HCT116 (cell line): Measurements from ENCODE around the gene GDPD5. TPM values are rescaled to one million over a fixed set of nuclear protein-coding genes. Genes with fewer than 3 reads are reported as not detected.

Experiments
- ATAC-seq: fragments of 200-7000 bp; cut with Tn5 transposase; 2 replicates; pipeline ENCODE4 v1.9.1; 2020; ENCODE audit warnings: mild to moderate bottlenecking, moderate library complexity
- BruUV-seq: library from RNA; stranded (reverse); fragments of 400-500 nt; replicated peaks from 2 replicates; lab custom pipeline; 2021; lab: Mats Ljungman, UMichigan
- CTCF ChIA-PET: fragments of 300-600 bp; sonication (Branson Sonifier 250); formaldehyde crosslinking; loops from one replicate; lab custom pipeline; 2021; ENCODE audit warnings: antibody characterized with exemption; lab: Charles Lee
- POLR2A ChIA-PET: fragments of 300-600, 350-600 bp; sonication (Branson Sonifier 250); formaldehyde crosslinking; loops from one replicate; lab custom pipeline; 2021; ENCODE audit warnings: antibody characterized with exemption; lab: Charles Lee
- RAD21 ChIA-PET, 2 experiments: fragments of 300-600 bp; sonication (Branson Sonifier 250); formaldehyde crosslinking; loops; one replicate each; lab custom pipeline; 2023; ENCODE audit warnings: low total read pairs in 2 of 2; ENCODE audit not compliant: uncharacterized antibody in 2 of 2, unreplicated experiment in 2 of 2, low non-redundant PET in 1 of 2; lab: Charles Lee
- DNase-seq: peaks from one replicate; pipeline ENCODE4 v3.0.0-alpha.2; 2010; ENCODE audit warnings: low read depth, low spot score
- H2AFZ ChIP-seq: fragments of 200-600 bp; shearing (Covaris generic), sonication (generic); 2 replicates; pipeline ENCODE4 v1.6.1; 2017; ENCODE audit warnings: low read depth, mixed run types, mixed read lengths, antibody characterized with exemption, low read length; ENCODE audit not compliant: poor library complexity, severe bottlenecking
- H3K27ac ChIP-seq: 2 replicates; pipeline ENCODE4 v1.5.1; 2012; ENCODE audit warnings: low read depth, low read length
- H3K27me3 ChIP-seq: fragments of 200-600 bp; sonication (generic); 2 replicates; pipeline ENCODE4 v1.6.1; 2016; ENCODE audit warnings: mixed run types, low read length, mixed read lengths; ENCODE audit not compliant: insufficient read depth
- H3K36me3 ChIP-seq, 2 experiments: fragments of 200-500 bp in 1 of 2; fragments of 200-600 bp in 1 of 2; sonication (Bioruptor generic) in 1 of 2; sonication (generic) in 1 of 2; 2 replicates each; pipeline versions ENCODE4 v1.5.1 to v1.6.1; 2014 to 2016; ENCODE audit warnings: low read length in 2 of 2, inconsistent platforms in 1 of 2, mixed read lengths in 1 of 2, mixed run types in 1 of 2; ENCODE audit not compliant: insufficient read depth in 2 of 2, control insufficient read depth in 1 of 2
- H3K4me1 ChIP-seq, 2 experiments: fragments of 200-600 bp in 1 of 2; sonication (generic) in 1 of 2; 2 replicates each; pipeline versions ENCODE4 v1.5.1 to v1.6.1; 2012 to 2017; ENCODE audit warnings: low read length in 2 of 2, inconsistent platforms in 1 of 2, mild to moderate bottlenecking in 1 of 2, mixed read lengths in 1 of 2, mixed run types in 1 of 2, moderate library complexity in 1 of 2; ENCODE audit not compliant: insufficient read depth in 2 of 2, control insufficient read depth in 1 of 2
- H3K4me2 ChIP-seq: fragments of 200-600 bp; sonication (generic); 2 replicates; pipeline ENCODE4 v1.6.1; 2017; ENCODE audit warnings: mixed run types, low read length, mixed read lengths
- H3K4me3 ChIP-seq, 2 experiments: fragments of 200-600 bp in 1 of 2; sonication (generic) in 1 of 2; replicated peaks in 1 of 2; 2 replicates each; pipeline ENCODE4 v1.5.1; 2011 to 2016; ENCODE audit warnings: low read length in 2 of 2, control low read depth in 1 of 2, low read depth in 1 of 2, mild to moderate bottlenecking in 1 of 2, mixed read lengths in 1 of 2, mixed run types in 1 of 2
- H3K79me2 ChIP-seq: fragments of 200-600 bp; sonication (generic); 2 replicates; pipeline ENCODE4 v1.6.1; 2017; ENCODE audit warnings: mild to moderate bottlenecking, mixed run types, low read length, moderate library complexity, mixed read lengths; ENCODE audit not compliant: insufficient read depth
- H3K9ac ChIP-seq: fragments of 200-600 bp; sonication (generic); 2 replicates; pipeline ENCODE4 v1.6.1; 2016; ENCODE audit warnings: low read length, mixed read lengths
- H3K9me2 ChIP-seq: fragments of 200-600 bp; sonication (generic), shearing (Covaris generic); 2 replicates; pipeline ENCODE4 v1.6.1; 2017; ENCODE audit warnings: mixed run types, mild to moderate bottlenecking, moderate library complexity; ENCODE audit not compliant: insufficient read depth
- H3K9me3 ChIP-seq, 2 experiments: fragments of 200-500 bp in 1 of 2; fragments of 200-600 bp in 1 of 2; sonication (Bioruptor generic) in 1 of 2; sonication (generic) in 1 of 2; 2 replicates each; pipeline ENCODE4 v1.6.1; 2014 to 2017; ENCODE audit warnings: low read length in 2 of 2, mixed read lengths in 2 of 2, inconsistent platforms in 1 of 2, low read depth in 1 of 2, mild to moderate bottlenecking in 1 of 2, mixed run types in 1 of 2, moderate library complexity in 1 of 2; ENCODE audit not compliant: control insufficient read depth in 1 of 2, insufficient read depth in 1 of 2
- H4K20me1 ChIP-seq: fragments of 200-600 bp; sonication (generic), shearing (Covaris generic); 2 replicates; pipeline ENCODE4 v1.6.1; 2017; ENCODE audit warnings: mixed run types, mild to moderate bottlenecking, moderate library complexity; ENCODE audit not compliant: insufficient read depth
- CTCF ChIP-seq, 3 experiments: fragments of 200-600 bp in 1 of 3; sonication (generic) in 1 of 3; IDR thresholded peaks in 2 of 3; conservative IDR thresholded peaks in 1 of 3; 2 replicates each; pipeline ENCODE4 v1.5.1; 2012 to 2017; ENCODE audit warnings: low read depth in 2 of 3, low read length in 2 of 3, antibody characterized with exemption in 1 of 3, borderline replicate concordance in 1 of 3, control low read depth in 1 of 3, mild to moderate bottlenecking in 1 of 3, mixed read lengths in 1 of 3, mixed run types in 1 of 3, moderate library complexity in 1 of 3; ENCODE audit not compliant: insufficient read depth in 1 of 3
- ELF1 ChIP-seq: IDR thresholded peaks from 2 replicates; pipeline ENCODE4 v1.6.1; 2012; ENCODE audit warnings: low read depth, borderline replicate concordance
- JUND ChIP-seq: IDR thresholded peaks from 2 replicates; pipeline ENCODE4 v1.6.1; 2012
- POLR2A ChIP-seq: IDR thresholded peaks from 2 replicates; pipeline ENCODE4 v1.7.0; 2011; ENCODE audit warnings: borderline replicate concordance; ENCODE audit not compliant: insufficient read depth, insufficient read length; ENCODE audit errors: extremely low read depth
- POLR2AphosphoS5 ChIP-seq: IDR thresholded peaks from 2 replicates; pipeline ENCODE4 v1.6.1; 2011; ENCODE audit warnings: mild to moderate bottlenecking, low read depth, low read length, moderate library complexity
- TCF7L2 ChIP-seq: IDR thresholded peaks from 2 replicates; pipeline ENCODE4 v1.7.0; 2011; ENCODE audit warnings: borderline replicate concordance, inconsistent platforms; ENCODE audit not compliant: insufficient read depth, insufficient read length; ENCODE audit errors: extremely low read depth
- YY1 ChIP-seq: IDR thresholded peaks from 2 replicates; pipeline ENCODE4 v1.6.1; 2011; ENCODE audit warnings: low read length, low read depth, moderate library complexity, mild to moderate bottlenecking; ENCODE audit not compliant: insufficient replicate concordance; ENCODE audit errors: extremely low read depth
- ZBTB33 ChIP-seq: IDR thresholded peaks from 2 replicates; pipeline ENCODE4 v1.6.1; 2011; ENCODE audit warnings: mild to moderate bottlenecking, low read length, moderate library complexity; ENCODE audit not compliant: insufficient replicate concordance; ENCODE audit errors: extremely low read depth
- ZFX ChIP-seq: fragments of 450-650 bp; IDR thresholded peaks from 2 replicates; pipeline ENCODE4 v1.6.1; 2017
- intact Hi-C: fragments of 100-400 bp; cut with micrococcal nuclease; formaldehyde crosslinking; loops from 2 replicates; pipeline ENCODE4 v1.10.0; 2022
- total RNA-seq: library from RNA; stranded (reverse); gene quantifications from one replicate; pipeline ENCODE4 v1.2.1, GENCODE V29; 2021; ENCODE audit not compliant: unreplicated experiment

The GDPD5 gene
- total RNA-seq, 1 experiment from 2014 or later, result 27.5 TPM

GRCh38 chr11:75463106-75463774, 62.5 kb downstream of the GDPD5 start (continued):
- no peak for TF ChIP-seq TCF7L2

DNA sequence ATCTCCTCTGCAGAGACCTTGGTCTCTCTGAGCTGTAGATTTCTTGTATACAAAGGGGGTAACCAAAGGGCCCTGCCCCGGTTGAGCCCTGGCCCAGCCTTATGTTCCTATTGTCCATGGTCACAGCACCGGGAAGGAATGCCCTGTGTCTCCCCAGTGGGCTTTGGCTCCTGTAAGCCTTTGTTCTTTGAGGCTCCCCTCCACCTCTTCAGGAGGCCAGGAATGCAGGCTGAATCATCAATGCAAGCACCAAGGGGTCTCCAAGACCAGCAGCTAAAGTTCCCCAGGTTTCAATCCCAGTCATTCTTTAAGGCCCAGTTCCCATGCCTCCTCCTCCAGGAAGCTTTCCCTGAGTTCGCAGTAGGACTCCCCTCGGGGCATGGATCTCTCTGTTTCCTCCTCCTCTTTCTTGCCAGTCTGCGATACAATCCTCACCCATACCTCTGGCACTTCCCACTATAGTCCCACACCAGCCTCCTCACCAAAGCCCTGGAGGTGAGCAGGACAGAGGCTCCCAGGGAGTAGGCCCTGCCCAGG, 63.6 kb downstream of the GDPD5 start:
- Histone ChIP-seq H3K4me2 (no peak overlapping the region), H3K4me1 (no peaks in the 10 kb centered on the region; a peak in 1 of 4 replicates), H3K9ac (no peak overlapping the region), H3K27me3 (no peaks in the 10 kb centered on the region), H2AFZ (no peak overlapping the region), H3K4me3 (no peak overlapping the region), H3K9me2 (no peaks in the 10 kb centered on the region), H3K9me3 (no peaks in the 10 kb centered on the region), H3K27ac (no peak overlapping the region), H4K20me1 (no peaks in the 10 kb centered on the region), H3K79me2 (no peaks in the 10 kb centered on the region), H3K36me3 (no peaks in the 10 kb centered on the region; a peak in 1 of 4 replicates)
- BruUV-seq, result no TSS peak
- TF ChIP-seq YY1 (no peak), CTCF (IDR thresholded peaks at IDR 0.05 in 2 of 3, conservative IDR thresholded peaks at IDR 0.05 in 1 of 3; ENCODE audit: borderline replicate concordance in 1 of 3, insufficient read depth in 1 of 3, low read depth in 2 of 3, low read length in 2 of 3) (no peak), TCF7L2 (no peak), POLR2AphosphoS5 (no peak), POLR2A (no peak), JUND (no peak), ZFX (no peak), ZBTB33 (no peak), ELF1 (no peak)
- DNase-seq (no peak), ATAC-seq (no peak)
- ChIA-PET CTCF (no interaction called here), POLR2A (no interaction called here), RAD21 (no interaction called here)
- intact Hi-C loops, result no loop called here
